NCI-H446 treated with DMSO at 0.1 percent for 48 hours (cell line): Measurements from ENCODE around the gene FREM2.

Source experiments
- DNase-seq: peaks from one replicate; lab custom pipeline; 2025; lab: John Stamatoyannopoulos, UW

Gene FREM2

DNA sequence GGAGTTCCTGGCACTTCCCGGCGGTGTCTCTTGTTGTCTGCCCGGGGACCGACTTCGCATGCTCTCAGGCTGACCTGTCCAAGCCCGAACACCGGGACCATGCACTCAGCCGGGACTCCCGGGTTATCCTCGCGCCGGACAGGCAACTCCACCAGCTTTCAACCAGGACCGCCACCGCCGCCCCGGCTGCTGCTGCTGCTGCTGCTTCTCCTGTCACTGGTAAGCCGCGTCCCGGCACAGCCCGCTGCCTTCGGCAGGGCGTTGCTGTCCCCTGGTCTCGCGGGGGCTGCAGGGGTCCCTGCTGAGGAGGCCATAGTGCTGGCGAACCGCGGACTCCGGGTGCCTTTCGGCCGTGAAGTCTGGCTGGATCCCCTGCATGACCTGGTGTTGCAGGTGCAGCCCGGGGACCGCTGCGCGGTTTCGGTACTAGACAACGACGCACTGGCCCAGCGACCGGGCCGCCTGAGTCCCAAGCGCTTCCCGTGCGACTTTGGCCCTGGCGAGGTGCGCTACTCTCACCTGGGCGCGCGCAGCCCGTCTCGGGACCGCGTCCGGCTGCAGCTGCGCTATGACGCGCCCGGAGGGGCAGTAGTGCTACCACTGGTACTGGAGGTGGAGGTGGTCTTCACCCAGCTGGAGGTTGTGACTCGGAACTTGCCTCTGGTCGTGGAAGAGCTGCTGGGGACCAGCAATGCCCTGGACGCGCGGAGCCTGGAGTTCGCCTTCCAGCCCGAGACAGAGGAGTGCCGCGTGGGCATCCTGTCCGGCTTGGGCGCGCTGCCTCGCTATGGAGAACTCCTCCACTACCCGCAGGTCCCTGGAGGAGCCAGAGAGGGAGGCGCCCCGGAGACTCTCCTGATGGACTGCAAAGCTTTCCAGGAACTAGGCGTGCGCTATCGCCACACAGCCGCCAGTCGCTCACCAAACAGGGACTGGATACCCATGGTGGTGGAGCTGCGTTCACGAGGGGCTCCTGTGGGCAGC, 661 bp downstream of the FREM2 start:
- DNase-seq = no peak

DNA sequence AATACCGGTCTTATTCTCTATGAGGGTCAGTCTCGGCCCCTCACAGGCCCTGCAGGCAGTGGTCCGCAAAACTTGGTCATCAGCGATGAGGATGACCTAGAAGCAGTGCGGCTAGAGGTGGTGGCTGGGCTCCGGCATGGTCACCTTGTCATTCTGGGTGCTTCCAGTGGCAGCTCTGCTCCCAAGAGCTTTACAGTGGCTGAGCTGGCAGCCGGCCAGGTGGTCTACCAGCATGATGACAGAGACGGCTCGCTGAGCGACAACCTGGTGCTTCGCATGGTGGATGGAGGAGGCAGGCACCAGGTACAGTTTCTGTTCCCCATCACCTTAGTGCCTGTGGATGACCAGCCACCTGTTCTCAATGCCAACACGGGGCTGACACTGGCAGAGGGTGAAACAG, 1.8 kb downstream of the FREM2 start:
- no peak for DNase-seq

DNA sequence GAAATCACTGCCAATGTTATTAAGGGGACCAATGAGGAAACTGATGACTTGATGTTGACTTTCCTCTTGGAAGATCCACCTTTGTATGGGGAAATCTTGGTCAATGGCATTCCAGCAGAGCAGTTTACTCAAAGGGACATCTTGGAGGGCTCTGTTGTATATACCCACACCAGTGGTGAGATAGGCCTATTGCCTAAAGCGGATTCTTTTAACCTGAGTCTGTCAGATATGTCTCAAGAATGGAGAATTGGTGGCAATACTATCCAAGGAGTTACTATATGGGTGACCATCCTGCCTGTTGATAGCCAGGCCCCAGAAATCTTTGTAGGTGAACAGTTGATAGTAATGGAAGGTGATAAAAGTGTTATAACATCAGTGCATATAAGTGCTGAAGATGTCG, 3.4 kb downstream of the FREM2 start:
- DNase-seq = no peak

DNA sequence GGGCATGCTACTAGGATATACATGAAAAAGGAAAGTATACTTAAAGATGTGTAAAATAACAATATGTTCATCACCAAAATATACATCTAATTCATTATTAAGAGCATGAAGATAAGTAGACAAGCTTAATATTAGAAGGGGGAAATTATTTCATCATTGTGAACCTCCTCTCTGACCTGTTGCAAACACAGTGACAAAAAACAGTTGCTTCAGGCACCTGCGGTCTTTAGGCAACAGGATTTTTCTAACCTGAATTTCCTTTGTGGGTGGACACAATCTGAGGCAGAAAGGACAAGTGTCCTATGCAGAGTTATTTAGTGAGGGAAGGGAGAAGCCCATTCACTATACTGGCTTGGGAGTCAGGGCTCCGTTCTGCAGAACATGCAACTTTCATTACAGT, 6.3 kb downstream of the FREM2 start:
- DNase-seq = no peak

DNA sequence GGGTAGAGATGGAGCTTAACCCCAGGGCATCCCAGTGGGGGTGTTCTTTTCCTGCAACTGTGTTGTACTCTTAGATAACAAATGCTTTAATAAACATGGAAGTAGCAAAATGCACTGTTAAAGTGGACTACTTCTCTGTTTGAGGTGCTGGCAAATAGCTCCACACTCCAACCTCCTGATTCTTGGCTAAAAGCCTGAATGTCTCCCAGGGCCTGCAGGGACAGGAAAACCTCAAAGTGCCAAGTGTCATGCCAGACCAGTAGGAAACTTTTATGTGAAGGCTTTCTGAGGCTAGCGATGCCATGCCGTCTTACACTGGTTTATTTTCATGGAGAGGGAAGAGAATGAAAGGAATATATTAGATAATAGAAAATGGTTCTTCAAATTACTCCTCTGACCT, 6.8 kb downstream of the FREM2 start:
- no peak for DNase-seq

DNA sequence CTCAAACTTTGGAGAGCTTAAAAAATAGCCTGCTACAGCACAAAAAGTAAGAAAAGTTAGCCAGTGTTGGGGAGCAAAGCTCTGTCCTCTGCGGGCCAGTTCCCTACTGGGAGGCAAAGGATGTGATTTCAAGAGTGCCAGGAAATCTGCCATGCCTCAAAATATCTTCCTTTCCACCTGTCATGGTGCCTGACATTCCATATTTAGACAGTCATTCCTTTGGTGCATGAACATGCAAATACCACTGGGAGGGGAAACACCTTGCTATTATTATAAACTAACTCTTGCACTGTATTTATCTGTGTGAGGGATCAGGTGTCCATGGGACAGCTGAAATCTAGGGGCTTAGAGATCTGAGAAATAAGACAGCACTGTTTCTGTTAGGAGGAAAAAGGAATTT, 10.3 kb downstream of the FREM2 start:
- no peak for DNase-seq

DNA sequence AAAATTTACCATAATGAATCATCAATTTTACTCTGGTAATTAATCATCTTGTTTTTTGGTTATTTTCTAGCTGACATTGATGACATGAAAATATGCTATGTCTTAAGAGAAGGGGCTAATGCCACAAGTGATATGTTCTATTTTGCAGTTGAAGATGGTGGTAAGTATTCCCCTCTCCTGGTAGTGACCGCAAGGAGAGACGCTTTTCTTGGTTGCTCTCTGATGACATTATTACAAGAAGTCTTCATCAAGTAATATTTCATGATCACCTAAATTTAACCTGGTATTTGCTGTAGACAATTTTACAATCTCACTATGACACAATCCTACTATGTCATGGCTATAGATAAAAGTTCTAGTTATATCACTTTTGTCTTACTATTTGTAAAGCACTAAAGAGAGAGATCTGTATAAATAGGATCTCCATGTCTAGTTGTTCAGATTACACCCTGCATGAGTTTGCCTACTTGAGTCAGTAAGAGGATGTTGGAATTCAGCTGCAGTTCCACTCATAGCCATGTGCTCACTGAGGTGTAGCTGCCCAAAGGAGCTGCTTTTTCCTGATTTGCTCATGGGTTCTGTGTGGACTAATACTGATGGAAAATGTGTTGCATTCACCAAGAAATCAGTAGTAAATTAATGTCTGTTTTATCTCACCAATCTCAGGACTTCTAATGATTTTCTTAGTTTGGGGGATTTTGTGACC, 10.9 kb downstream of the FREM2 start:
- no peak for DNase-seq

DNA sequence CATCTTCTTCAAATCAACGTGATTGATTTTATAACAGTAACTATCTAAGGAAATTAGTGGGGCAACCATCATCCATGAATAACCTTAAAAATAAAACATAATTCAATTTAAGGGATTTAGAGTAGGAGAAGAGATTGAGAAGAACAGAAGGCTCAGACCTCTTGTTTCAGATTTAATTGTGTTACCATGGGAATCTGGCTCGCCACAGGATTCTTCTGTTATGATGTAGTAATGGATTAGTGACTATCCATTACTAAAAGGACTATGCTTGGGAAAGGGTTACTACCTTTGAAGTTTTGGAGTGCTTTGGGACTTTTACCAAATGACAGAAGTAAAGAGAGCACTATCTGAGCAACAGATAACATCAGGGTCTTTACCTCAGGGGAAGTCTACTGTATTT, 13.2 kb downstream of the FREM2 start:
- peak; percentile 19 for DNase-seq

DNA sequence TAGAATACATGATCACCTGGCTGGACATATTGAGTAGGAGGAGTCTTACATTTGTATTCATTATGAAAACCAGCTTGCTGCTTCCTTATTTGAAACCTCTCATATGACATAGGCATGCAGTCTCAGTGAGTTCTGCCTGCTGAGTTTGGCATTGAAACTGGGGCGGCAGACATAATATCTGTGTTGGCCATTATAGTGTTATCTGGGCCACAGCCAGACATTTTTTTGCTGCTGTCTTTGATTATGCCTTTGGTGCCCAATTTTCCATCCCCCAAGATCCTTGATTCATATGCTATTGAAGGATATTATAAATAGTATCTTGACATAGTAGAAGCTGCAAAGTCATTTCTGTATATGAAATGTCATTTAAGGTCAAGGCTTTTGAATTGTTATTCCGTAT, 15.8 kb downstream of the FREM2 start:
- DNase-seq = no peak

DNA sequence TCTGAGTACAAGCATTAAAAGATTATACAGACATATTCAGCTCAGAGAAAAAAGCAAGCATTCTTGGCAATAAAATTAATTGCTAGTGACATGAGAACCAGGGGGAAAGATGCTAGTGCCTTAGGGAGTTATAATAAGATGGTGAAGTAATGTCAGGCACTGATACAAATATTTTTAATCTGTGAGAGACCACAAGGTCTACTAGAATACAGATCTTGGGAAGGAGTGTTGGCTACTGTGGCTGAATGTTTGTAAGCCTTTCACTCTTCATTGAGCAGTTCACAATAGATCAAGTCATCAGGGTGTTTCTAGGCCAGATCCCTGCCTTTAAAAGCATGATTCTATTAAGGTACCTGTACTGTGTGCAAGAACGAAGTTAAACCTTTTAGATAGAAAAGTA, 16.4 kb downstream of the FREM2 start:
- DNase-seq = no peak

DNA sequence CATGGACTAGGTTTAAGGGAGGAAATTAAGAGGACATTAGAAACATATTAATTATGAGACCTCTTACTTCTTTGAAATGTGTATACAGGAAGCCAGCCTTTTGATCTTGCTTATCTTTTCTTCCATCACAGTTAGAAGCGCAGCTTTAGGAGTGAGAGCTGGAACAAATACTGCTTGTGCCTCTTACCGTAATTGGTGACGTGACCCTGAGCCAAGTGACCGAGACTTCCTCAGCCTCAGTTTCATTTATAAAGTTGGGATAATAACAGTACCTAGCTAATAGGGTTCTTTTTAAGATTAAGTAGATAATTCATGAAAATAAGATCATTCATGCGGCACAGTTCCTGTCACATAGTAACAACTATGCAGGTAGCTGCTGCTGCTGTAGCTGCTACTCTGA, 18.5 kb downstream of the FREM2 start:
- DNase-seq = no peak

DNA sequence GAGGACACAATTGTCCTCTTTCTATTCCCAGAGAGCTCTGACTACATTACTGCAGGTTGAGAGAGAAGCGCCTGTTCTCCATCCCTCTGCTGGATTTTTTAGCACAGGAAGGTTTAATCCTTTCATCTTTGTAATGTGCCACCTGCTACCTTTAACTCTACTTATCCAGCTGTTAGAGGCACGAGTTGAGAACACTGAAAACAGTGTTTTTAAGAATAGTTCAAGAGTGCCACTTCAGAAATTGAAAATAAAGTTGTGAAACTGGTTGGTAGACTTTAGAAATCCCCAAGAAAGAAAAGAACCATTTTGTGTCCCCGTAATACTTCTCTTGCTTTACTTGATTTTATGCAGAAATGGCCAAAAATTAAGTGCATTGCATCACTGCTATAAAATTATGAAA, 20.6 kb downstream of the FREM2 start:
- no peak for DNase-seq

DNA sequence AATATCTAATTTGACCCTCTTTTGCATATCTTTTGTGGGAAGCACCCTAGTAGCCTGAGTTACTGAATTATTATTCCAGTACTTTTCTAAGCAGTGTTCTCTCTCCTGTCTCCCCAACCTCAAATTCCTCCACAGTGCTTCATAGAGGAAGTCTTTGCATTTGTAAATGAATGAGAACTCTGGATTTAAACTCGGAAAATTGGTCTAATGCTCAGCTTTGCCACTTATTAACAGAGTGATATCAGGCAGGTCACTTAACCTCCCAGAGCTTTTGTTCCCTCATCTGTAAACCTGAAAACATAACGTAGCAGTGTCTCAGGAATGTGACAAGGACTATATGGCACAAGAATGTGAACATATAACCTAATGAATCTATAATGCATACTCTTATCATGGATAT, 26.2 kb downstream of the FREM2 start:
- DNase-seq = no peak

DNA sequence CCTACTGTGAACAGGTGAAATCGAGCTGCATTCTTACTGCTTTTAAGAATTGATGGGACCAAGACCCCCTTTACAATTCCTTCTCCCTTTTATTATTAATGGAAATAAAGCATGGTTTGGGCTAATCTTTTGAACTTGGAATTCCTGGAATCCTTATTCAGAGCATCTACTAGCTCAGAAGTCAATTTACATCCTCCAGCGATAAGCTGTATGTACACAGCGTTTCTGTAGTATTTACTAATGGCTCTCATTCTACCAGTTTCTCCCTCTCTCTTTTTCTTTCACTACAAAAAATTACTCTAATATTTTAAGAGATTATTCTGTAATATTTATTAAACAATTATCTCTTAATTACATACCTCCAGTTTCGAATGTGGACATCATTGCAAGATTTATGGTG, 31.5 kb downstream of the FREM2 start:
- no peak for DNase-seq

DNA sequence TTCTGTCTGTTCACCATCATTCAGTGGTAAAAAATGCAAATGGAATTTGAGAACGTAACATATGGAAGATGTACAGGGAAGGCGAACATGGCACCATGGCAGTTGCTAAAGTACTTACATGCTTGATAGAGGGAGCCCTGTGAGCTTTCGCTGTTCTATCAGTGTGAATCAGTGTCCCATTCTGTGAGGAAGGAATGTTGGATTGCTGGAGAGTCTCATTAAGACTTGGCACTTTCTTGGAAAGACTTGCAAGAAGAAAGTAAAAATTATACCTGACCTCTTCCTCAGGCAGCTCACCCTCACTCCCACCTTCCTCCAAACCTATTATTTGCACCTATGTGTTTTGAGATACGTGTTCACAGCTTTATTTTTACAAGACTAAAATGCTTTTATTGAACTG, 43.5 kb downstream of the FREM2 start:
- no peak for DNase-seq

DNA sequence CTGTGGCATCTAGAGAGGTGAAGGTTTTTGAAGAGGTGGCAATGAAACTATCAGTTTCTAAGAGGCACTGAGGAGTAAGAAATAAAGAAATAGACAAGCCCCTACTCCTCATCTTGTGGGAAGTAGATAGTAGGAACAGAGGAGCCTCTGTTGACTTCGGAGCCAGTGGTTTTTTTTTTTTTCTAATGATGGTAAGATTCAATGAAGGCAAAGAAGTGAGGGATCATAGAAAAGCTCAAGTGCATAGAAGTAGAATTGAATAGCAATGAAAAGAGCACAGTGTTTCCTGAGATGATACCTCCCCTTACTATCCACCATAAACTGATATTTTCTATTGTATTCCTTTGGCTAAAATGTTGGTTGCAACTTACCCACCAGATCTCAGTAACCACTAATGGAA, 46.3 kb downstream of the FREM2 start:
- DNase-seq = no peak

DNA sequence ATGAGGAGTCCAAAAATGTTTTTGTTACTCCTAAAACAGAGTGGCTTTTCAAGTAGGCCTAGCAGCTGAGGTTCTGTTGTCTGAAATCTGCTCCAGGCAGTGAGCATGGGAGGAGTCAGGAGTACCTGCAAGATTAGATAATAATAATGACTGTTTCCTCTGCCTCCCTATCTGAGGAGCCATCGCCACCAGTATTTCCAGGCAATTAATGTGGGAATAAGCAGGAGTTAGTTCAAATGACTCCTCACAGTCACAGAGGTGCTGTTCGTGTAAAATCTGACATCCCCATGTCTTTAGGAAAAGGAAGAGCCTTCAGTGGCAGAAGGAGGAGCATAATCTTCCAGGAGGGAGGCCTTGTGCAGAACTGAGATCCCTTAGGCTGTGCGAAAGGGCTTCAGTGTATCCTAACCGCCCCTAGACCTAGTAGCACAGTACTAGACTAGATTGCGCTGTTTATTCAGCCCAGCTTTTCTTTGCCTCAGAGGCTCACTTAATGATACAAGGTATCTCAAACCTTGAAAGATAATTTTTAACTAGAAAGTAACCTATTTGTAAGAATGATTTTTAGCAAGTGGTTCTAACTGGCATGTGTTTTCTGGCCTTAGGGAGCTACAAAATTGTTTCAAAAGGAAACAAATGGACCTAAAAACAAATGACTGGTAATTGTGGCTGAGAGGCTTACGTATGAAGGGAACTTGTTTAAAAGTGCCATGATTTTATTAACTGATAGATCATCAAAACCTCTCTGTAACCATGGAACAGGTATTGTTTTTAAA, 49.0 kb downstream of the FREM2 start:
- DNase-seq = no peak

DNA sequence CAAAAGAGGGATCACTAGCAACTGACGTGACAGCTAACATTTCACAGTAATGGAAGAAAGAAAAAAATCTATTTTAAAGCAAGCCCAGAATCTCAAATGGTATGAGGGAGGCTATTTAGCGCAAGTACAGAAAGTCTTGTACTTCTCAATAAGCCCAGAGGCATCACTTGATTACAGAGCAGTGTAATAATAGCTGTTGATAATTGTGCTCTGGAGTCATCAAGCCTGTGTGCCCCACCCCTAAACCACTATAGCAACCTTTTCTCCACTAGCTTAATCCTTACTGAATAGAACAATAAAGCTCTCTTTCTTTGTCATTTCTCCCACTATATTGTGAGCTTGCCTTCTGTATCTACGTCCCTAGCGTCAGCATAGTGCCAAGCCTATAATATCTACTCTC, 56.6 kb downstream of the FREM2 start:
- no peak for DNase-seq

DNA sequence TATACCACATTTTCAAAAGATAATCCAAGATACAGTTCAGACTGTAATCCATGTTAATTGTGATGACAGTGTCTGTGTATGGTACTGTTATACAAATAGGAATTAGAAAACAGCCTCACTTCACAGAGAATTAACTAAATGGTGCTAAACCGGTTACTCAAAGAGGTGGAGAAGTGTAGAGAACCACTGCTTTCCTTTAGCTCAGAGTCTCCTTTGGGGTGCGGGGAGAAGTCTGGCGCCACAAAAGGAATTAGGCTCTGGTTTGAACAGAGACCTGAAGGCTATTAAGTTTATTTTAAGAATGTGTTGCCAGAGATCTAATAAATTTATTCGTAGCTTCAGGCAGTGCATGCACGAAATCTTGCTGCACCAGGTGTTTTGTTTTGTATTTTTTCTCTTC, 65.8 kb downstream of the FREM2 start:
- no peak for DNase-seq

DNA sequence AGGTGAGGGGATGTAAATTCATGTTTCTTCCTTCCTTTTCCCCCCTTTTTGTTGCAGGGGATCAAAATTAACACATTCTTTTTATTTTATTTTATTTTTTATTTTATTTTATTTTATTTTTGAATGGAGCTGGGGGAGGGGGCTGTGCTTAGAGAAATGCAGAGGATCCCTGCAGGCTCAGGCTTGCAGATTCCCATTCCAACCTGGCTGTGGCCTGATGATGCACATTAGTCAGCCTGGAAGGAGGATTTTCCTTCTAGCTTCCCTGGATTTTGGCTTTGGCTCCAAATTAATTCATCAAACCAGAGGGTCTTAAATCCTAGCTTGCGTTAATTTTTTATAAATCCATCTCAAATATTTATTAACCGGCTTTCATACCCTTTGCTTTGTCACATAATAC, 67.0 kb downstream of the FREM2 start:
- DNase-seq = no peak

DNA sequence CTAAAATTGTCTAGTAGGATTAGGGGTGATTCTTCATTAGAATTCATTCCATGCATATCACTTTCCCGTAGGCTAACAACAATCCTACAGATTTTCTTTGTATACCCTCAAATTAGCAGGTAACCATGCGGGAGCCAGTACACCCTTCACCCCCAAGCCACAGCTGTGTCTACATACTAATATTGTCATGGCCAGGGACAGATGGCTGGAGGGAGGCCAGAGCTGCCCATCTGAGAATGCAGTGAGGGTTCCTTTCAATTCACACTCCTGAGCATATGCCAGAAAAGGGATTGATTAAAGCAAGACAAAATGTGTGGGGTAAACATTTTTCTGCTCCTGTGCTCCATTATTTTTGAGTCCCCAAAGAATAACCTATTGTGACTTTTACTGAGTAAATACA, 68.9 kb downstream of the FREM2 start:
- no peak for DNase-seq

DNA sequence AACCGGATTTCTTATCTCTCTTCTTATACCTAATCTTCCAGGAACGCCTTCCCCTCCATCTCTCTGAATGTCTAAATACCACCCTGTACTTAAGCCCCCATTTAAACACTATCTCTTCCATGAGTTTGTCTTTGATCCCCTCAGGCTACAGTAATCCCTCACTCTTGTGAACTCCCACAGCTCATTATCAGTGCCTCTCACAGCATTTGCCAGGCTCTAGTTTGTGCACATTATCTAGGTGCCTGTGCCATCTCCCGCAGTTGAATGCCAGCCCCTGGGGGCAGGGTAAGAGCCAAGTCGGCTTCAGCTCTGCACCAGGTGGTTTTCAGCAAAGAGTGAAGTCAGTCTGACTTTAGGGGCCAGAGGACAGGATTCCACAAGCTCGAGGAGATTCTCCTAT, 71.4 kb downstream of the FREM2 start:
- no peak for DNase-seq

DNA sequence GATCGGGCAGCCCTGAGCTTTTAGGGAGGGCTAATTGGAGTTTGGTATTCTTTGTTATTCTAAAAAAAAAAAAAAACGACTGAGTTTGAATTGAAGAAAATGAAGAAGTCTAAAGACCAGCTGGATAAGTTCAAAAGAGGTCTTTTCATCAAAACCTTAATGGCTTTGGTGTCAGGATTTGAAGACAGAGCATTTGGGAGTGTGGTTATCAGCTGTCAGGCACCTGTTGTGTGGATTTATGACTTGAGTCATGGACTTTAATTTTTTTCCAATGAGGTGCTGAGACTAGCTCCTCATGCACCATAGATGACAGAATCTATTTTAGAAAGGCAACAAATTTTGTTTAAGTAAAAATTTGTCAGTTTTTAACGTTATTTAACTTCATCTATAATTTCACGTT, 72.5 kb downstream of the FREM2 start:
- DNase-seq = no peak
